Measurements from ENCODE around the gene ARHGEF28.

GRCh38 chr5:73641811-73642210 is 15.8 kb downstream of the ARHGEF28 start:
- no peak for TF ChIP-seq ZNF274 (IDR thresholded peaks at IDR 0.05; ENCODE audit: low read depth, low read length)
- TF ChIP-seq SUZ12 (IDR thresholded peaks at IDR 0.05; ENCODE audit: extremely low read depth, insufficient read depth, insufficient read length): no peak
